ENCODE results near the gene GMDS. TPM values are rescaled to one million over a fixed set of nuclear protein-coding genes. Genes with fewer than 3 reads are reported as not detected.

Gene GMDS
- total RNA-seq, 1 experiment from 2014 or later, result 27.6 TPM

- no peaks in the 10 kb centered on the region; the same call in 1 of the 2 replicates for H3K27me3 Mint-ChIP-seq (ENCODE audit: low read depth)
- WGBS (ENCODE audit: extremely low coverage, insufficient read length, low lambda C conversion rate), result no CpG with 5 or more reads among the region's 9 CpGs
These were observed 480.9 kb downstream of the GMDS start for GRCh38 chr6:1764397-1764987.

More at GRCh38 chr6:1764397-1764987, 480.9 kb downstream of the GMDS start:
- no peak overlapping the region for H3K56ac ChIP-seq (ENCODE audit: insufficient read length, low read depth, low read length)
- no peak overlapping the region for H3K18ac ChIP-seq (ENCODE audit: insufficient read length, low read depth, low read length)
- no peaks in the 10 kb centered on the region for H3K4me1 ChIP-seq (ENCODE audit: insufficient read depth, low read length)
- H4K8ac ChIP-seq (replicated peaks; ENCODE audit: insufficient read length, low read depth, low read length), result no peak overlapping the region
- no peak overlapping the region for H2BK12ac ChIP-seq (ENCODE audit: insufficient read length, low read depth, low read length)
- no peaks in the 10 kb centered on the region for H4K20me1 ChIP-seq (ENCODE audit: control insufficient read depth, insufficient read depth, insufficient read length)
- no peaks in the 10 kb centered on the region for H3K9me3 ChIP-seq (ENCODE audit: control insufficient read depth, low read depth, low read length)
- TF ChIP-seq CTCF (conservative IDR thresholded peaks at IDR 0.05), result no peak
- no peak overlapping the region for H3K27ac ChIP-seq (ENCODE audit: insufficient read length, low read depth, low read length)
- H2BK120ac ChIP-seq (ENCODE audit: low read depth, low read length, poor library complexity, severe bottlenecking), result no peak overlapping the region
- no peak overlapping the region for H3K9ac ChIP-seq (ENCODE audit: extremely low read depth, insufficient read length, low read length)
- H3K4ac ChIP-seq (ENCODE audit: low read depth, low read length), result no peak overlapping the region
- H2BK20ac ChIP-seq (ENCODE audit: low read depth, low read length, poor library complexity, severe bottlenecking), result no peak overlapping the region
- H3T11ph ChIP-seq (ENCODE audit: low read length), result no peak overlapping the region
- no peak overlapping the region for H3K23ac ChIP-seq (ENCODE audit: insufficient read length, low read depth, low read length)
- no peak overlapping the region for H3K14ac ChIP-seq (ENCODE audit: insufficient read depth, low read length)
- no peak overlapping the region for H3K27ac Mint-ChIP-seq
- no peaks in the 10 kb centered on the region for H3K79me1 ChIP-seq (ENCODE audit: insufficient read depth, low read depth, low read length, poor library complexity, severe bottlenecking)
- no peaks in the 10 kb centered on the region for H3K36me3 Mint-ChIP-seq (ENCODE audit: insufficient read depth in 1 of 3, low read depth in 3 of 3)
- no peaks in the 10 kb centered on the region for H3K27me3 ChIP-seq (ENCODE audit: insufficient read depth, low read length)
- H3K23me2 ChIP-seq (ENCODE audit: insufficient read length, low read depth, low read length, poor library complexity, severe bottlenecking), result no peaks in the 10 kb centered on the region
- no peak overlapping the region for H3K4me2 ChIP-seq (ENCODE audit: insufficient read depth, insufficient read length, low read length)
- no peak for DNase-seq
- H3K4me1 Mint-ChIP-seq, result peaks cover 5 to 6% of the 10 kb centered on the region in 2 experiments; a peak in 3 of 4 replicates
- H4K91ac ChIP-seq (ENCODE audit: insufficient read length, low read depth, low read length), result no peak overlapping the region
- H3K9me3 Mint-ChIP-seq, result no peaks in the 10 kb centered on the region
- H2AFZ ChIP-seq (ENCODE audit: low read length), result no peak overlapping the region
- no peak overlapping the region for H2AK5ac ChIP-seq (ENCODE audit: insufficient read length, low read length)
- no peak overlapping the region for H3K4me3 Mint-ChIP-seq
- no peak overlapping the region for H4K5ac ChIP-seq (ENCODE audit: insufficient read length, low read depth, low read length)
- no peak overlapping the region for H2BK5ac ChIP-seq (ENCODE audit: insufficient read length, low read length)
- H3K79me2 ChIP-seq (ENCODE audit: insufficient read depth, low read length), result no peaks in the 10 kb centered on the region
- H2BK15ac ChIP-seq (ENCODE audit: low read depth, low read length), result no peak overlapping the region
